Endothelial cell of umbilical vein (primary cell): Measurements from ENCODE around the gene CENPS. TPM values are rescaled to one million over a fixed set of nuclear protein-coding genes. Genes with fewer than 3 reads are reported as not detected.

ENCODE experiments used
- BruUV-seq: library from RNA; stranded (reverse); fragments of 400-500 nt; replicated peaks from 2 replicates; lab custom pipeline; 2021; lab: Mats Ljungman, UMichigan
- CTCF ChIA-PET: fragments of 300-600, 350-600 bp; sonication (Branson Sonifier 250); formaldehyde crosslinking; loops from one replicate; lab custom pipeline; 2021; ENCODE audit warnings: antibody characterized with exemption, inconsistent platforms; lab: Charles Lee
- POLR2A ChIA-PET: fragments of 300-600, 350-600 bp; sonication (Branson Sonifier 250); formaldehyde crosslinking; loops from one replicate; lab custom pipeline; 2021; ENCODE audit warnings: antibody characterized with exemption, inconsistent platforms; lab: Charles Lee
- DNase-seq: peaks from one replicate; pipeline ENCODE4 v3.0.0-alpha.2; 2011; ENCODE audit warnings: low read depth, low spot score
- FAIRE-seq: peaks from 2 replicates; lab custom pipeline; 2011; peaks lifted over from hg19 to GRCh38; lab: Jason Lieb, UNC
- H2AFZ ChIP-seq: 2 replicates; pipeline ENCODE4 v1.6.0; 2012; ENCODE audit warnings: low read depth, low read length, control low read depth, inconsistent platforms
- H3K27ac ChIP-seq: 2 replicates; pipeline ENCODE4 v1.5.1; 2011; ENCODE audit warnings: low read depth, mild to moderate bottlenecking, control low read depth, low read length, moderate library complexity; ENCODE audit not compliant: insufficient read depth
- H3K27me3 ChIP-seq, 2 experiments: 2 replicates each; pipeline versions ENCODE4 v1.6.0 to v1.6.1; 2011; ENCODE audit warnings: low read length in 2 of 2, mixed read lengths in 1 of 2; ENCODE audit not compliant: control insufficient read depth in 2 of 2, insufficient read depth in 2 of 2
- H3K36me3 ChIP-seq, 2 experiments: 2 replicates in 1 of 2; 3 replicates in 1 of 2; pipeline ENCODE4 v1.5.1; 2011; ENCODE audit warnings: low read length in 2 of 2, mild to moderate bottlenecking in 1 of 2, moderate library complexity in 1 of 2; ENCODE audit not compliant: control insufficient read depth in 2 of 2, insufficient read depth in 2 of 2; ENCODE audit errors: extremely low read depth in 1 of 2
- H3K4me1 ChIP-seq: 3 replicates; pipeline ENCODE4 v1.5.1; 2011; ENCODE audit warnings: mild to moderate bottlenecking, low read length; ENCODE audit not compliant: control insufficient read depth, insufficient read depth; ENCODE audit errors: extremely low read depth
- H3K4me2 ChIP-seq: 2 replicates; pipeline ENCODE4 v1.6.1; 2011; ENCODE audit warnings: low read length, control low read depth, mixed read lengths; ENCODE audit not compliant: insufficient read depth
- H3K4me3 ChIP-seq, 3 experiments: fragments of 200-600 bp in 1 of 3; sonication (generic), shearing (Covaris generic) in 1 of 3; replicated peaks in 1 of 3; 2 replicates each; pipeline ENCODE4 v1.5.1; 2011 to 2016; ENCODE audit warnings: control low read depth in 3 of 3, low read length in 3 of 3, mild to moderate bottlenecking in 2 of 3, inconsistent platforms in 1 of 3, low read depth in 1 of 3, moderate library complexity in 1 of 3; ENCODE audit not compliant: insufficient read depth in 1 of 3
- H3K79me2 ChIP-seq: 2 replicates; pipeline ENCODE4 v1.6.0; 2012; ENCODE audit warnings: low read length, inconsistent platforms; ENCODE audit not compliant: control insufficient read depth, insufficient read depth
- H3K9ac ChIP-seq: replicated peaks from 2 replicates; pipeline ENCODE3; 2011; ENCODE audit warnings: low read length, control low read depth; ENCODE audit not compliant: insufficient read depth; ENCODE audit errors: extremely low read depth
- H3K9me1 ChIP-seq: replicated peaks from 3 replicates; pipeline ENCODE4 v1.6.0; 2011; ENCODE audit warnings: mild to moderate bottlenecking, low read length; ENCODE audit not compliant: control insufficient read depth, insufficient read depth; ENCODE audit errors: extremely low read depth
- H3K9me3 ChIP-seq: replicated peaks from 2 replicates; pipeline ENCODE4 v1.5.1; 2012; ENCODE audit warnings: low read length, inconsistent platforms; ENCODE audit not compliant: control insufficient read depth, insufficient read depth
- H4K20me1 ChIP-seq: replicated peaks from 2 replicates; pipeline ENCODE3; 2011; ENCODE audit warnings: mild to moderate bottlenecking, low read length; ENCODE audit not compliant: control insufficient read depth, insufficient read depth; ENCODE audit errors: extremely low read depth
- EZH2 ChIP-seq: IDR thresholded peaks from 2 replicates; pipeline ENCODE4 v1.6.1; 2012; ENCODE audit warnings: borderline replicate concordance, low read depth, mild to moderate bottlenecking, moderate library complexity, low read length, inconsistent platforms; ENCODE audit not compliant: severe bottlenecking
- FOS ChIP-seq: IDR thresholded peaks from 2 replicates; pipeline ENCODE4 v1.6.1; 2011; ENCODE audit warnings: mild to moderate bottlenecking, low read length, moderate library complexity, borderline replicate concordance; ENCODE audit not compliant: insufficient read depth
- GATA2 ChIP-seq: IDR thresholded peaks from 2 replicates; pipeline ENCODE4 v1.7.0; 2011; ENCODE audit warnings: low read depth, mild to moderate bottlenecking, moderate library complexity, mixed read lengths, low read length; ENCODE audit not compliant: insufficient read length, insufficient read depth
- JUN ChIP-seq: IDR thresholded peaks from 2 replicates; pipeline ENCODE4 v1.6.1; 2011; ENCODE audit warnings: borderline replicate concordance, low read depth; ENCODE audit not compliant: insufficient read length, insufficient read depth
- MAX ChIP-seq: IDR thresholded peaks from 2 replicates; pipeline ENCODE4 v1.6.1; 2011; ENCODE audit not compliant: insufficient read depth, insufficient read length
- MYC ChIP-seq: IDR thresholded peaks from one replicate; pipeline ENCODE4 v1.6.1; 2011; ENCODE audit warnings: mild to moderate bottlenecking, low read depth, low read length
- POLR2A ChIP-seq: IDR thresholded peaks from 2 replicates; pipeline ENCODE4 v1.6.1; 2012; ENCODE audit warnings: low read depth, mild to moderate bottlenecking, control low read depth, low read length
- POLR2AphosphoS5 ChIP-seq: IDR thresholded peaks from 2 replicates; pipeline ENCODE4 v1.6.1; 2012; ENCODE audit warnings: low read depth, mild to moderate bottlenecking, control low read depth, low read length, moderate library complexity; ENCODE audit not compliant: insufficient read depth
- dilution Hi-C: fragments of 300-500 bp; cut with MboI; formaldehyde crosslinking; loops from one replicate; pipeline ENCODE4 v1.15.0; 2019; ENCODE audit warnings: low sequenced_read_pairs; ENCODE audit not compliant: extremely low pct_ligation_motif_present
- intact Hi-C: fragments of 100-400 bp; cut with micrococcal nuclease; formaldehyde crosslinking; loops from one replicate; pipeline ENCODE4 v1.10.0; 2022
- polyA plus RNA-seq, 4 experiments: library from polyadenylated mRNA; depleted of rRNA in 3 of 4; stranded (reverse) in 3 of 4; unstranded in 1 of 4; fragments of >200 nt; gene quantifications; 2 replicates each; pipeline versions ENCODE4 v1.2.1 to v1.2.3, GENCODE V29; 2011 to 2012; ENCODE audit warnings: missing spikeins in 1 of 4
- total RNA-seq: library from RNA; stranded (reverse); gene quantifications from 2 replicates; pipeline ENCODE4 v1.2.3, GENCODE V29; 2021
- TF ChIP-seq, protein P1 (sequence below), 2 donors: IDR thresholded peaks; 1 replicate in 1 of 2; 2 replicates in 1 of 2; pipeline ENCODE4 v1.5.1; 2011; ENCODE audit warnings: low read length in 2 of 2, mild to moderate bottlenecking in 2 of 2, moderate library complexity in 2 of 2, control low read depth in 1 of 2, inconsistent platforms in 1 of 2, low read depth in 1 of 2; ENCODE audit not compliant: insufficient read depth in 1 of 2; ENCODE audit errors: extremely low read depth in 1 of 2

CENPS gene
- total and polyA plus RNA-seq, 2 donors (not counting 3 experiments of a cell fraction or from before 2014, with no cell fraction given) = 10.2 to 16.2 TPM

- Histone ChIP-seq H3K9me1 (no peaks in the 10 kb centered on the region), H3K9ac (no peak overlapping the region), H3K36me3 (no peaks in the 10 kb centered on the region), H3K4me1 (peaks cover 13% of the 10 kb centered on the region), H3K4me3 (no peak overlapping the region), H3K79me2 (no peaks in the 10 kb centered on the region), H3K27me3 (no peaks in the 10 kb centered on the region), H3K27ac (no peak overlapping the region), H3K9me3 (no peaks in the 10 kb centered on the region), H3K4me2 (no peak overlapping the region), H2AFZ (no peak overlapping the region), H4K20me1 (no peaks in the 10 kb centered on the region)
- dilution Hi-C loops (no loop called here), intact Hi-C loops (no loop called here)
- DNase-seq = no peak
- FAIRE-seq = no peak
- TF ChIP-seq EZH2 = no peak
- no peak for TF ChIP-seq POLR2A
- no peak for TF ChIP-seq MYC
- no peak for TF ChIP-seq GATA2
- TF ChIP-seq JUN = no peak
- TF ChIP-seq FOS = no peak
- TF ChIP-seq, protein P1, sequence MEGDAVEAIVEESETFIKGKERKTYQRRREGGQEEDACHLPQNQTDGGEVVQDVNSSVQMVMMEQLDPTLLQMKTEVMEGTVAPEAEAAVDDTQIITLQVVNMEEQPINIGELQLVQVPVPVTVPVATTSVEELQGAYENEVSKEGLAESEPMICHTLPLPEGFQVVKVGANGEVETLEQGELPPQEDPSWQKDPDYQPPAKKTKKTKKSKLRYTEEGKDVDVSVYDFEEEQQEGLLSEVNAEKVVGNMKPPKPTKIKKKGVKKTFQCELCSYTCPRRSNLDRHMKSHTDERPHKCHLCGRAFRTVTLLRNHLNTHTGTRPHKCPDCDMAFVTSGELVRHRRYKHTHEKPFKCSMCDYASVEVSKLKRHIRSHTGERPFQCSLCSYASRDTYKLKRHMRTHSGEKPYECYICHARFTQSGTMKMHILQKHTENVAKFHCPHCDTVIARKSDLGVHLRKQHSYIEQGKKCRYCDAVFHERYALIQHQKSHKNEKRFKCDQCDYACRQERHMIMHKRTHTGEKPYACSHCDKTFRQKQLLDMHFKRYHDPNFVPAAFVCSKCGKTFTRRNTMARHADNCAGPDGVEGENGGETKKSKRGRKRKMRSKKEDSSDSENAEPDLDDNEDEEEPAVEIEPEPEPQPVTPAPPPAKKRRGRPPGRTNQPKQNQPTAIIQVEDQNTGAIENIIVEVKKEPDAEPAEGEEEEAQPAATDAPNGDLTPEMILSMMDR (IDR thresholded peaks at IDR 0.05; ENCODE audit: extremely low read depth in 1 of 2, insufficient read depth in 1 of 2, low read depth in 1 of 2, low read length in 2 of 2) = no peak
- TF ChIP-seq POLR2AphosphoS5 = no peak
- no peak for TF ChIP-seq MAX
- ChIA-PET POLR2A (no interaction called here), CTCF (interaction anchor here (0.6 to 1.6 kb wide), 3 partner anchors 56 to 61 kb away, joined by 3 to 4 read pairs (median 3); no protein-coding TSS in a partner anchor)
- no TSS peak for BruUV-seq
These were observed 4.4 kb downstream of the CENPS start for GRCh38 chr1:10434590-10434989.
